Spinal cord (tissue), 4 donors: ENCODE results near the gene FAM168B. TPM values are rescaled to one million over a fixed set of nuclear protein-coding genes. Genes with fewer than 3 reads are reported as not detected.

Experiments used
- polyA plus RNA-seq, 2 donors: library from polyadenylated mRNA; unstranded; fragments of 120-200 nt; gene quantifications; one replicate each; pipeline ENCODE4 v1.2.1, GENCODE V29; 2013; ENCODE audit not compliant: insufficient read length in 2 of 2
- total RNA-seq, 2 donors: library from RNA; depleted of rRNA in 1 of 2; stranded (reverse); fragments of 120-200 nt in 1 of 2; fragments of >200 nt in 1 of 2; gene quantifications; one replicate each; pipeline versions ENCODE4 v1.2.3 to v1.2.4, GENCODE V29; 2013 to 2014

The FAM168B gene
- total and polyA plus RNA-seq, 4 donors = 76.0 to 172 (median 133) TPM

Other genes with a start within 250 kb of the FAM168B start
- gene PLEKHB2, start 11.9 kb upstream of the FAM168B start, total RNA-seq = 100 to 1,000 TPM in 1 of 2 donors, 10 to 100 TPM in 1; 68.9 to 171 TPM
- gene PLEKHB2, start 11.9 kb upstream of the FAM168B start, polyA plus RNA-seq = 100 to 1,000 TPM; 125 to 144 TPM
- under 1 TPM; 0.40 to 0.44 TPM for gene POTEE, start 116.1 kb upstream of the FAM168B start, total RNA-seq
- gene POTEE, start 116.1 kb upstream of the FAM168B start, polyA plus RNA-seq = under 1 TPM in 1 of 2 donors, not detected in 1; 0.38 TPM